Retina (tissue), 1 donor: ENCODE data around the gene SPNS2.
A peak's percentile ranks its signal among the peaks of the same experiment; 100 is the strongest.

Experiments used
- DNase-seq: peaks from one replicate; pipeline ENCODE4 v3.0.0-alpha.2; 2016

The SPNS2 gene

DNA sequence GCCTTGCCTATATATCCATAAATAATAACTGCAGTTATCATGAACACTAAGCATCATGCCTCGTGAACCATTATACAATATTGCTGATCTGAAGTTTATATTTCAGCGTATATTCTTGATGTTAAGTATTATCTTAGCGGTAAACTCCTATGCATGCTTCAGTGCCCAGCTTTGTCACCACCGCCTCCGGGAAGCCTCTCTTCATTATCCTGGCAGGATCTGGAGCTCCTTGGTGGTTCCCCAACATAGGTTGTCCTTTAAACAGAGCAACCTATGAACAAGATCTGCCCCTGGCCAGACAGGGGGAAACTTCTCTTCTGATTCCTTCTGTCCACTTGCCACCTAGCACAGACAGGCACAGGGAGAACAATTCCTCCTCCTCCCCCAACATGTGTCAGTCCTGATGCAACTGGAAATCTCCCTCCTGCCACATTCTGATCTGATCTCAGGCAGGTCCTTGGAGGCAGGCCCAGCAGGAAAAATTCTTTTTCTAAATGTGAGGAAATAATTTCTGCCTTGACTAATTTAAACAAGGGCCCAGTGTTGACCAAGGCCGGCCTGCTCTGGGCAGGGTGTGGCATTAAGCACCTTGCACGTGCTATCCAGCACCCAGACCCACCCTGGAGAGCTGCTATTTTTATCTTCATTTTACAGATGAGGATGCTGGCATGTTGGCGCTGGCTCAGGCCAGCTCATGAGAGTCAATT, 22.4 kb downstream of the SPNS2 start:
- no peak for DNase-seq

GRCh38 chr17:4522661-4523060, 24.0 kb downstream of the SPNS2 start:
- DNase-seq: peak; percentile 15

DNA sequence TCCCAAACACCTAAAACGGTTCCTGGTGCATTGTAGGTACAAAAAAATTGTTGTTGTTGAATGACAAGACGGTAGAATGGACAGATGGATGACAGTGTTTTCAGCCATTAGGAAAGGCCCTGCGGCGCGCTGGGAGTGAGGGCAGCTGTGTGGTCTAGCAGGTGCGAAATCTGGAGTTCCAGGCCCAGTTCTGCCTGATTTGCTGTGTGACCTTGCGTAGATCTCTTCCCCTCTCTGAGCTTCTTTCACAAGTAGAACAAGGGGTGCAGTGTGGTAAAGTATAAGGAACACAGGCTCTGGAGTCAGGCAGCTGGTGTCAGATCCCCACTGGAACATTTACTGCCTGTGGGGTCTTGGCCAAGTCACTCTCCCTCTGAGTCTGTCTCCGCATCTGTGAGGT, 25.3 kb downstream of the SPNS2 start:
- DNase-seq: no peak

DNA sequence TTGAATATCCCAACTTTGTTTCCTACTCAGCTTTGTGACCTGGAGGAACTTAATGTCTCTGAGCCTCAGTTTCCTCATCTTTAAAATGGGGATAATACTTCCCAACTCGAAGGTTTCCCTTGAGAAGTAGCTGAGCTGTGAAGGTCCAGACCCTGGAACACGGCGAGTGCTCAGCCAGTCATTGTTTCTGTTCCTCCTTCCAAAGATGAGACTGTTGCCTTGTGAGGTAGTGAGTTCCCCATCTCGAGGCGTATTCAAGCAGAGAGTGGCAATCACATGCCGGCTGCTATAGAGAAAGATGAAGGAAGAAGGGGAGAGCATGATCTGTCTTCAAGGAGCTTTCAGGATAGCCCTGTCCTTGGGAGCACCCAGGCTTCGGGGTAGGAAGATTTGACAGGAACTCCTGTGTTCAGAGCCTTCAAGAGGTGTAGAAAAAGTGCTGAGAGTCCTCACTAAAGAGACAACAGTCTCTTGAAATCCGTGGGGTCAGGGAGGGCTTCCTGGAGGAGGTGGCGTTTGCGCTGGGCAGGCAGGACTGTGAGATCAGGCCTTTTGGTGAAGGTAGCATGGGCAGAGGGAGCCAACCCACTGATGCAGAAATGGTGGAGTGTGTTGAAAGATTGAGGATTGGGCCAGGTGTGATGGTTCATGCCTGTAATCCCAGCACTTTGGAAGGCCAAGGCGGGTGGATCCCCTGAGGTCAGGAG, 27.2 kb downstream of the SPNS2 start:
- no peak for DNase-seq

DNA sequence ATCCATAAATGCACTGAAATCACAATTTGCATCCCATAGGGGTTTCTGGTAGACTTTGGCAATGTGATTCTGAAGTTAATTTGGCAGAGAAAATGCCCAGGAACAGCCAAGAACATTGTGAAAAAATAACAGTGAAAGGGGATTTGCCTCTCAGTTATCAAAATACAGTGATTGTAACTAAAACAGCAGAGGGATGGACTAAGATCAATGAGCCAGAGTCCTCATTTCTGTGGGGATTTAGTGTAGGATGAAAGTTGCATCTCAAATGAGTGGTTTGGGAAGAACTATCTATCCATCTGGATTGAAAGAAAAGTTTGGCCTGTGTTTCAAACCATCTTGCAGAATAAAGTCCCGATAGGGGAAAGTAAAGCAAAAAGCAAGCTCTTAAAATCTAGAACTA, 28.5 kb downstream of the SPNS2 start:
- no peak for DNase-seq

GRCh38 chr17:4527566-4528125, 29.0 kb downstream of the SPNS2 start:
- DNase-seq: no peak

GRCh38 chr17:4529533-4530152, 31.0 kb downstream of the SPNS2 start:
- DNase-seq: no peak

- DNase-seq: no peak
Observed at GRCh38 chr17:4530799-4531730, 32.4 kb downstream of the SPNS2 start.

DNA sequence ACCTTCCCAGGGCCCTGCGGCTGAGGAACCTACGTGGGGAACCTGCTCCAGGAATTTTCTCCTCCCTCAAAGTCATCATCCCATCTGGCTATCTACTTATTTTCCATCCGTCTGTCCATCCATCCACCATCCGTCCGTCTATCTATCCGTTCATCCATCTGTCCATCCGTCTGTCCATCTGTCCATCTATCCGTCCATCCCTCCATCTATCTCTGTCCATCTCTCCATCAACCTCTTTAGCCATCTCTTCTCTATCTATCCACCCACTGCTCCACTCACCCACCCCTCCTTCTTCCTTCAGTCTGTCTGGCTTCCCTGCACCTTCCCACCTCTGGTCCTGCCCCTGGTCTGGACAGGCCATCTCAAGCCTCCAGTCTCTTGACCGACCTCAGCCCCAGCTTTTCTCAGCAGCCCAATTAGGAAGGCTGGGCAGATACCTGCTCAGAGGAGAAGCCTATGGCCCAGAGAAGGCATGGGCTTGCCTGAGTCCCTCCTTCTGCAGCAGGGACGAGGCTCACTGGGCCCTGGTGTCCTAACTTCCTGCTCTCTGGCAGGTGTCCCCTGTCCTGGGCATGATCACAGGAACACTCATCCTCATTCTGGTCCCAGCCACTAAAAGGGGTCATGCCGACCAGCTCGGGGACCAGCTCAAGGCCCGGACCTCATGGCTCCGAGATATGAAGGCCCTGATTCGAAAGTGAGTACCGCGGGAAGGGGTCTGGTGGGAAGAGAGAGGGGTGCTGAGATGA, 33.5 kb downstream of the SPNS2 start:
- no peak for DNase-seq

DNA sequence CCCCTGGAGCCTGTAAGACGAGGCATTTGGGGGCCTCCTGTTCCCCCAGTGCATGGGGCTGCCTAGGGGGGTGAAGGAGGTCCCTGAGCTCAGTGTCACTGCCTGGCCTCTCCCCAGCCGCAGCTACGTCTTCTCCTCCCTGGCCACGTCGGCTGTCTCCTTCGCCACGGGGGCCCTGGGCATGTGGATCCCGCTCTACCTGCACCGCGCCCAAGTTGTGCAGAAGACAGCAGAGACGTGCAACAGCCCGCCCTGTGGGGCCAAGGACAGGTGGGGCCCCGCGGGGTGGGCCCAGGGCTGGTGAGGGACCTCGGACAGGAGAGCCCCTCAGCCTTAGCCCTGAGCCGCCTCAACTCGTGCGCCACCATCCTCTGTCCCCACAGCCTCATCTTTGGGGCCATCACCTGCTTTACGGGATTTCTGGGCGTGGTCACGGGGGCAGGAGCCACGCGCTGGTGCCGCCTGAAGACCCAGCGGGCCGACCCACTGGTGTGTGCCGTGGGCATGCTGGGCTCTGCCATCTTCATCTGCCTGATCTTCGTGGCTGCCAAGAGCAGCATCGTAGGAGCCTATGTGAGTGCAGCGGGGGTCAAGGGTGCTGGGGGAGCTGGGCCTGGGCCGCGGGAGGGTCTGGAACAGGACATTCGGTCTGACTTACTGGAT, 34.3 kb downstream of the SPNS2 start:
- DNase-seq: no peak

DNA sequence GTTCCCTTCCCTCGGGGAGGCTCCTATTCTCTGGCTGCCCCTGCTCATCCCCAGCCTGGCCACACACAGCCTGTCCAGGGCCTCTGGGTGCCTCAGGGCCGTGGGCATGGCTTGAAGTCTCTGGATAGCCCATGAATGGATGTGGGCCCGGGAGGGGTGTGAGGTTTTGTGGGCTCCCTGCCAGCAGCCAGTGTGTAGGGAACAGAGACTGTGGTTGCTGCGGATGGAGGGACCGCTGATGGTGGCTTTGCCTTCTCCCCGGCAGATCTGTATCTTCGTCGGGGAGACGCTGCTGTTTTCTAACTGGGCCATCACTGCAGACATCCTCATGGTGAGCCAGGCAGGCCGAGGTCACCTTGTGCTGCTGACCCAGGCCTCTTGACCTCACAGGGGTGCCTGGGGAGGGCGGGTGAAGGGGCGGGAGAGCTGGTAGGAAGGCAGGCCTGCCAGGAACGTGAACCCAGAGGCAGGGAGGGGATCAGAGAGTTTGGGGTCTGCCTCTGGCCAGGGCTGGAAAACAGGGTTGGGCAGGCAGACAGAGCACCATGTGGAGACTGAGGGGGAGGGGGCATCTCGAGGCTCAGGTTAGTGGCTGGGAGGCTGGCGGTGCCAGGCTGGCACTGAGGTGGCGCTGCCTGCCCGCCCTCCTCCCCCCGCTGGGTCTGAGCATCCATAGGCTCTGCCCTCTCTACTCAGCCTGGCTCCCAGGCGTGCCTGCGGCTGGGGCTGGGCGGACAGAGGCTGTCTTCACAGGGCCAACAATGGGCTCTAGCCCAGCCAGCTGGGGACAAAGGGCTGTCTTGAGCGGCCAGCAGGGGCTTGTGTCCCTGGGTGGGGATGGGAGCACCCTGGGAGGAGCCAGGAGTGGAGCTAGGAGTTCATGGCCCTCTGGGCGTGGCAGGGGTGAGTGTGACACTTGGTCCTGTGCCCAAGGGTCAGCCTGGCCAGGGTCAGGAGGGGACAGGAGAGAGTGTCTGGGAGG, 35.1 kb downstream of the SPNS2 start:
- peak; percentile 46 for DNase-seq

DNA sequence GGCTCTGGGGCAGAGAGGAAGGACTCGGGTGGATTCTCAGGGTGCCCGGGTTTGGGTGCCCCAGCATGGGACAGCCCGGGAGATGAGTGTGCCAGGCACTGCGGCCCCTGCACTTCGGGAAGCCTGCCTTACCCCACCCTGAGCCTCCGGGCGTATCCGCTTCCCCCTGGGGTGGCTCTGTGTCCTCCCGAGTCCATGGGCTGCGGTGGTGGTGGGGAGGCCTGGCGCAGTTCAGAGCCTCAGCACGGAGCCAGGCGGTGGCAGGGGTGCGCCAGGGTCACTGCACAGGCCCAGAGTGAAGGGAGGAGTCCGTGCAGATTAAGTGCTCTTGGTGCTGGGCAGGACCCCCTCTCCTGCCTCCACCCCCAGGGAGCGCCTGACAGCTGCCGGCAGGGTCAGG, 35.8 kb downstream of the SPNS2 start:
- DNase-seq: peak; percentile 19

GRCh38 chr17:4534928-4535666, 36.4 kb downstream of the SPNS2 start:
- DNase-seq: peak; percentile 30

- peak; percentile 40 for DNase-seq
Observed at GRCh38 chr17:4535667-4536258, 37.1 kb downstream of the SPNS2 start.

DNA sequence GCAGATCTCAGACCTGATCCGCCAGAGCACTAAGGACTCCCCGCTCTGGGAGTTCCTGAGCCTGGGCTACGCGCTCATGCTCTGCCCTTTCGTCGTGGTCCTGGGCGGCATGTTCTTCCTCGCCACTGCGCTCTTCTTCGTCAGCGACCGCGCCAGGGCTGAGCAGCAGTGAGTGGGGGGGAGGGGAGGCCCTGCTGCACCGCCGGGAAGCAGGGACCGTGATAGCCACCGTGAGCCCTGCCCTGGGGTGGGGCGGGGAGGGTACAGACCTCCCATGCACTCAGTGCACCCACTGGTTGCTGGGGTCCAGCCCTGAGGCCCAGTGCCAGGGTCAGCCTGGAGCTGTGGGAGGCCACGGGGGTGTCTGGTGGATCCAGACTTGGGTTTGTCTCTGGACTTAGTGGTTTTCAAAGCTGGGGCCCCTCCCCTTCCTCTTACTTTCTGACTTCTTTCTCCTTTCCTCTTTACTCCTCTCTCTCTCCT, 37.6 kb downstream of the SPNS2 start:
- no peak for DNase-seq

GRCh38 chr17:4536742-4537411, 38.2 kb downstream of the SPNS2 start:
- DNase-seq: no peak

- DNase-seq: no peak
Observed at GRCh38 chr17:4537451-4538235, 39.0 kb downstream of the SPNS2 start.
